ENCODE data around the gene PRC1.

PRC1 gene

DNA sequence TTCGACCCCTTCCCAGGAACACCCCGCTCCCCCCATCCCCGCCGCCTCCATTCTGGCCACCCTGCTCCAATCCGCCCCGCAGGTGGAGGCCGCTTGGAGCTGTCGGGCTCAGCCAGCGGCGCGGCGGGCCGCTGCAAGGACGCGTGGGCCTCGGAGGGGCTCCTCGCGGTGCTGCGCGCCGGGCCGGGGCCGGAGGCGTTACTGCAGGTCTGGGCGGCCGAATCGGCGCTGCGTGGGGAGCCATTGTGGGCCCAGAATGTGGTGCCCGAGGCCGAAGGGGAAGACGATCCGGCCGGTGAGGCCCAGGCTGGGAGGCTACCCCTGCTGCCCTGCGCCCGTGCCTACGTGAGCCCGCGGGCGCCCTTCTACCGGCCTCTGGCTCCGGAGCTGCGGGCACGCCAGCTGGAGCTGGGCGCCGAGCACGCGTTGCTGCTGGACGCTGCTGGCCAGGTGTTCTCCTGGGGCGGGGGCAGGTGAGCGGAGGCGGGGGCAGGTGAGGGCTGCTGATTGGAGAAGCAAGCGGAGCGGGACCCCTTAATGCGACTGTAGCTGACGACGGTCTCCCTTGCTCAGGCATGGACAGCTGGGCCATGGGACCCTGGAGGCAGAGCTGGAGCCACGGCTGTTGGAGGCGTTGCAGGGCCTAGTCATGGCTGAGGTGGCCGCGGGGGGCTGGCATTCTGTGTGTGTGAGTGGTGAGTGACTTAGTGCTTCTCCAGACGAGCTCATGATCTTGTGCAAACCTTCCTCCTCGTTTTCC is 37.1 kb downstream of the PRC1 start:
- peak in 5 of 10 donors; percentile 42 to 90 (median 81) for DNase-seq
- intact Hi-C loops (cut with DNase I), result no loop called here

GRCh38 chr15:90956274-90957030 is 37.9 kb downstream of the PRC1 start:
- peak; percentile 61 to 95 (median 78) for DNase-seq
- intact Hi-C loops (cut with DNase I), result loop anchor here (1.0 kb wide), 1 partner anchor 93 kb away; no protein-coding TSS in a partner anchor

DNA sequence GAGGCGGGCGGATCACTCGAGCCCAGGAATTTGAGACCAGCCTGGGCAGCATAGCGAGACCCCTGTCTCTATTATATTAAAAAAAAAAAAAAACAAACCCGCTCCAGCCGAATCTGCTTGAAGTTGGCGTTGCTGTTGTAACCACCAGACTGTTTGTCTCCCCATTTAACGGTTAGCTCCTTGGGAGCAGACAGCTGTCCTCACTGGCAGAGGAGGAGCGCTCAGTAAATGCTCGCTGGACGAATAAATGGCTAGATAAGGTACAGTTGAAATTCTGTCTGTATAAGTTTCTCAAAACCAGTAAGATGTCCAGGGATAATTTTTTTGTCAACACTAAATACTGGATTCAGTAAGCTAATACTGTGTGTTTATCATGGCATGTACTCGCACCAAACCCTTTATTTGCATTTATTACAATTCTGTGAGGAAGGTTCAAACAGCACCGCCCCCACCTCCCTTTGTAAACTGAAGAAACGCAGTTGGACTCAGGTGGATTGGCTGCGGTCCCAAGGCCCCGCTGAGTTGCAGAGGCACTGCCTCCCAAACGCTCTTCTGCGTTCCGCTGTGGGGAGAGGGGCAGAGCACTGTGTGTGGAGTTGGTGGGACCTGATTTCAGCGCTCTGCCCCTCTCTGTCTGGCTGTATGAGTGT is 38.6 kb downstream of the PRC1 start:
- DNase-seq, result no peak
- intact Hi-C loops (cut with DNase I), result loop anchor here (1.0 to 2.0 kb wide), 2 partner anchors 94 to 315 kb away; no protein-coding TSS in a partner anchor

DNA sequence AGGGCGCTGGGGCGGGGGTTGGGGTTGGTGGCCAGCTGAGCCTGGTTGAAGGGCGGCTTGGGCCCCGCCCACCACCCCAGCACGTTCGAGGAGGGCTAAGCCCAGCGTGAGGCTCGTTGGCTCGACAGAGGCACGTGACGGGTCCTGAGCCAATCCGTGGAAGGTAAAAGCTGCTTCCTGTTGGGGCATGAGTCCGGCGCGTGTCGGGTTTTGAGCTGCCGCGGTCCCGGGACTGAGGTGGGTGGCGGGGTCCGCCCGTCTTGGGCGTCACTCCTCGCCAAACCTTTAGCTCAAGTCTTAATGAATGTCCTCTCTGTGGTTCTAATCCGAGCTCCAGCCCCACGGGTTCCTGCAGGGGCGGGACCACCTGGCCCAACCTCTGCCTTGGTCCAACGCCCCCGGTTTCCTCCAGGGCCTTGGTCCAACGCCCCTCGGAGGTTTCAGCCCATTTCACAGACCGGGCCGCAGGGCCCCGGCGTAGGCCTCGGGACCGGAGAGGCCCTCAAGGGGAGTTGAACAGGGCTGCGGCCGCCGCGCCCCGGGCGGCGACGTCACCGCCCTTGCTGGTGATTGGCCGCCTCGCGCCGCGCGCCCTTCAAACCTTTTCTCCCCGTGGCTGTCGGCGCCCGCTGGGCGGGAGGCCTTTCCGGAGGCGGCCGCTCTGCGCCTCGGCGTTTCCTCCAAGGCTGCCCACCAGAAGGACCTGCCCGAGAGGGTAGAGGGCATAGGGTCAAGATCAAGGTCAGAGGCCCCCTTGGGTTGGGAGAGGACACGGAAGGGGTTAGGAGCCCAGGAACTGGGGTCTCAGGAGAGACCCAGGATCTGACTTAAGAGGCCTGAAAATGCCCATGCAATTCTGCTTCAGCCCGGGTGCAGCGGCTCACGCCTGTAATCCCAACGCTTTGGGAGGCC is 39.4 kb downstream of the PRC1 start, which contains the start of gene RCCD1:
TSS of gene RCCD1 (plus strand) at position 173 of the 912 bp plus-strand sequence. CDS start 1,851 bp downstream, outside the sequence.
- intact Hi-C loops (cut with DNase I), result loop anchor here (2.0 to 5.0 kb wide), 2 partner anchors 37 to 316 kb away; partner anchors contain the start of gene PRC1
- DNase-seq, result peak; percentile 92 to 99 (median 97)

- intact Hi-C loops (cut with DNase I), result loop anchor here (2.0 to 5.0 kb wide), 2 partner anchors 38 to 317 kb away; partner anchors contain the start of gene PRC1
- DNase-seq, result peak in 2 of 10 donors; percentile 28 to 63
Observed at GRCh38 chr15:90953947-90954711, 40.2 kb downstream of the PRC1 start.

- intact Hi-C loops (cut with DNase I), result loop anchor here (5.0 kb wide), 1 partner anchor 39 kb away; the partner anchor contains the start of gene PRC1
- DNase-seq, result peak in 1 of 10 donors; percentile 46
Observed at GRCh38 chr15:90952901-90953677, 41.2 kb downstream of the PRC1 start.

DNA sequence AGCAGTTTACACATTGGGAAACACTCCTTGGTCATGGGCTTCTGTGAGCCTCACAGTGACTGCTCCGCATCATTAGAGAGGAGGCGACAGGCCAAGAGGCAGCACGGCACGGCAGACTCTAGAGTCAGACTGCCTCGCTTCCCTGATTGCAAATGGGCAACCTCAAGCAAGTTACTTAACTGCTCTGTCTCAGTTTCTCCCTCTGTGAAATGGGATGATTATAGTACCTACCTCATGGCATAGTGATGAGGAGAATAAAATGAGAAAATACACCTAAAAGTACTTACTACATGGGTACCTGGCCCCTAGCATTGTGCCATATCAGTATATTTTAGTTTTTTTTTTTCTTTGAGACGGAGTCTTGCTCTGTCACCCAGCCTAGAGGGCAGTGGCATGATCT is 43.7 kb downstream of the PRC1 start:
- intact Hi-C loops (cut with DNase I), result loop anchor here (5.0 kb wide), 1 partner anchor 42 kb away; the partner anchor contains the start of gene PRC1
- DNase-seq, result peak in 1 of 10 donors; percentile 27

- DNase-seq, result peak in 3 of 10 donors; percentile 54 to 74 (median 61)
- intact Hi-C loops (cut with DNase I), result loop anchor here (5.0 kb wide), 1 partner anchor 42 kb away; the partner anchor contains the start of gene PRC1
Observed at GRCh38 chr15:90949979-90950675, 44.2 kb downstream of the PRC1 start.

GRCh38 chr15:90948506-90948905 is 45.8 kb downstream of the PRC1 start:
- intact Hi-C loops (cut with DNase I), result no loop called here
- DNase-seq, result peak in 3 of 10 donors; percentile 37 to 82 (median 81)

- intact Hi-C loops (cut with DNase I), result no loop called here
- peak in 3 of 10 donors; percentile 35 to 79 (median 55) for DNase-seq
Observed at GRCh38 chr15:90947577-90948357, 46.6 kb downstream of the PRC1 start.

GRCh38 chr15:90946941-90947576 is 47.3 kb downstream of the PRC1 start:
- peak in 1 of 10 donors; percentile 42 for DNase-seq
- intact Hi-C loops (cut with DNase I), result no loop called here

DNA sequence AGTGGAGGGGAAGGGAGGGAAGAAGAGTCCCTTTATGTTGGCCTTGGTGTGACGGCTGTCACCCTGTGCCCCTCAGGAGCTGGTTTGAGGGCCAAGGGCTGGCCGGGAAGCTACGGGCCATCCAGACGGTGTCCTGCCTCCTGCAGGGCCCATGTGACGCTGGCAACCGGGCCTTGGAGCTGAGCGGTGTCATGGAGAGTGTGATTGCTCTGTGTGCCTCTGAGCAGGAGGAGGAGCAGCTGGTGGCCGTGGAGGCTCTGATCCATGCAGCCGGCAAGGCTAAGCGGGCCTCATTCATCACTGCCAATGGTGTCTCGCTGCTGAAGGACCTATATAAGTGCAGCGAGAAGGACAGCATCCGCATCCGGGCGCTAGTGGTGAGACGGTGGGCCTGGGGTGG is 47.8 kb downstream of the PRC1 start:
- intact Hi-C loops (cut with DNase I), result no loop called here
- DNase-seq, result peak in 3 of 10 donors; percentile 25 to 75 (median 50)

GRCh38 chr15:90945091-90945490 is 49.2 kb downstream of the PRC1 start:
- intact Hi-C loops (cut with DNase I), result no loop called here

DNA sequence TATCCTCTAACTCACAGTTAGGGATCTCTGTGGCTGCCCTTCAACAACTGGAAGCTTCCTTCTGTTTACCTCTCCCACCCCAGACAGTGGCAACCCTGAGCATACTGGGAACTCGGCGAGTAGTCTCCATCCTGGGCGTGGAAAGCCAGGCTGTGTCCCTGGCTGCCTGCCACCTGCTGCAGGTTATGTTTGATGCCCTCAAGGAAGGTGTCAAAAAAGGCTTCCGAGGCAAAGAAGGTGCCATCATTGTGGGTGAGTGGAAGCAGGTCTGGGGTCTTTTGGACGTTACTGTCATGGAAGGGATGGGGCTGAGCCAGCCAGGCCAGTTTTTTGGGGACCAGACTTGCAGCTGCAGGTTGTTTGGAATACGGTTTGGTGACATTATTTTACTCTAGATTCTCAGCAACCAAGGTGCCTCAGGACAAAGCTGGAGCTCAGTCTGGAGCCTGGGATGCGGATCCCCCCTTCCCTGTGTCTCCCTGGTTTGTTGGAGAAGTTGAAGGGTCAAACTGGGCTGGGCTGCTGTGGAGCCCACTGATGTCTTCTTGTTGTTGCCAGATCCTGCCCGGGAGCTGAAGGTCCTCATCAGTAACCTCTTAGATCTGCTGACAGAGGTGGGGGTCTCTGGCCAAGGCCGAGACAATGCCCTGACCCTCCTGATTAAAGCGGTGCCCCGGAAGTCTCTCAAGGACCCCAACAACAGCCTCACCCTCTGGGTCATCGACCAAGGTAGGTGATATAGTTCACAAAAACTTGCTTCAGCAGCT is 51.8 kb downstream of the PRC1 start:
- DNase-seq, result peak in 2 of 10 donors; percentile 8 to 60
- intact Hi-C loops (cut with DNase I), result no loop called here

More at GRCh38 chr15:90945091-90945490, 49.2 kb downstream of the PRC1 start:
- peak in 1 of 10 donors; percentile 9 for DNase-seq

DNA sequence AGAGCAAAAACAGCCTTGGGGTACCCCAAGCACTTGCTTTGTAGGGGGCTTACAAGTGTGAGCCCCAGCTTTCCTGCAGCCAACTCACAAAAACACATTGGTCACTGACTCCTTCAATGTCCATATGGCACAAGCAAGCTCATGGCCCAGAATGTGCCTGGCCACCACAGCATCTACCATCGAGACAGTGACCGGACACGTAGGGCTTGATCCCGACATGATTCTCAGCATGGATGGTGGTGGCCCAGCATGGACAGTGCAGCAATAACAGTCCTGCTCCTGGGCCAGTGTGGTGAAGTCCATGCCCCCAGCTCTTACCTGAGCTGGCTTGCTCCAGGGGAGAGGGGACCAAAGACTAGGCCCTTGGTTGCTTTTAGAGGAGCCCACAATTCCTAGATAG is 53.3 kb downstream of the PRC1 start:
- intact Hi-C loops (cut with DNase I), result no loop called here
- peak in 2 of 10 donors; percentile 2 to 50 for DNase-seq
